ENCODE results near the gene STK31. TPM values are rescaled to one million over a fixed set of nuclear protein-coding genes. Genes with fewer than 3 reads are reported as not detected.

The STK31 gene
- polyA plus RNA-seq (2013): 0.41 TPM

- H3K27ac ChIP-seq (ENCODE audit: insufficient read depth in 1 of 2, low read depth in 1 of 2, low read length in 2 of 2, poor library complexity in 1 of 2, severe bottlenecking in 2 of 2): no peak within 1 kb of the TSS
- no peaks in the 10 kb centered on the region for H3K27me3 ChIP-seq (replicated peaks in 2 of 5; ENCODE audit: control insufficient read depth in 4 of 5, insufficient read depth in 5 of 5, low read length in 4 of 5)
- H3K4me1 ChIP-seq (ENCODE audit: control extremely low read depth in 1 of 4, control insufficient read depth in 4 of 4, insufficient read depth in 4 of 4, low read length in 3 of 4): no peaks in the 10 kb centered on the region
- no peak within 1 kb of the TSS for H3K4me3 ChIP-seq (ENCODE audit: control insufficient read depth in 1 of 7, extremely low read depth in 1 of 7, insufficient read depth in 4 of 7, low read depth in 2 of 7, low read length in 6 of 7)
- peaks cover 0 to 15% (median 5%) of the 10 kb centered on the region in 5 experiments for H3K9me3 ChIP-seq (ENCODE audit: control extremely low read depth in 1 of 5, control insufficient read depth in 4 of 5, insufficient read depth in 2 of 5, low read depth in 1 of 5, low read length in 4 of 5)
- no peak for DNase-seq
- WGBS (ENCODE audit: insufficient coverage): 98% methylated on average over 29 of the region's 33 CpGs
- CTCF ChIA-PET: interaction anchor here (1.0 to 6.9 kb wide), 6 partner anchors 8 to 164 kb away, joined by 4 to 64 read pairs (median 12); no protein-coding TSS in a partner anchor
- H3K36me3 ChIP-seq (ENCODE audit: control insufficient read depth in 4 of 4, insufficient read depth in 4 of 4, low read length in 3 of 4): peaks cover 0 to 8% (median 4%) of the 10 kb centered on the region in 4 experiments
- POLR2A ChIA-PET: no interaction called here
These were observed at the start of gene STK31 for GRCh38 chr7:23710000-23710399. Gene STK31 (plus strand): TSS chr7:23710219. CDS start chr7:23710286, 67 bp downstream.

GRCh38 chr7:23661385-23661784 lies 48.6 kb upstream of the STK31 start:
- POLR2A ChIA-PET: no interaction called here
- DNase-seq: no peak
- Histone ChIP-seq H3K4me3 (ENCODE audit: control insufficient read depth in 1 of 7, extremely low read depth in 1 of 7, insufficient read depth in 4 of 7, low read depth in 2 of 7, low read length in 6 of 7) (no peak overlapping the region), H3K36me3 (ENCODE audit: control insufficient read depth in 4 of 4, insufficient read depth in 4 of 4, low read length in 3 of 4) (no peaks in the 10 kb centered on the region), H3K4me1 (ENCODE audit: control extremely low read depth in 1 of 4, control insufficient read depth in 4 of 4, insufficient read depth in 4 of 4, low read length in 3 of 4) (no peaks in the 10 kb centered on the region), H3K27me3 (replicated peaks in 2 of 5; ENCODE audit: control insufficient read depth in 4 of 5, insufficient read depth in 5 of 5, low read length in 4 of 5) (no peaks in the 10 kb centered on the region), H3K9me3 (ENCODE audit: control extremely low read depth in 1 of 5, control insufficient read depth in 4 of 5, insufficient read depth in 2 of 5, low read depth in 1 of 5, low read length in 4 of 5) (peaks cover 4 to 19% (median 8%) of the 10 kb centered on the region in 5 experiments), H3K27ac (ENCODE audit: insufficient read depth in 1 of 2, low read depth in 1 of 2, low read length in 2 of 2, poor library complexity in 1 of 2, severe bottlenecking in 2 of 2) (no peak overlapping the region)
- WGBS (ENCODE audit: insufficient coverage): no CpG with 5 or more reads among the region's 3 CpGs
- CTCF ChIA-PET: no interaction called here

- Histone ChIP-seq H3K4me3 (ENCODE audit: control insufficient read depth in 1 of 7, extremely low read depth in 1 of 7, insufficient read depth in 4 of 7, low read depth in 2 of 7, low read length in 6 of 7) (no peak overlapping the region), H3K27me3 (replicated peaks in 2 of 5; ENCODE audit: control insufficient read depth in 4 of 5, insufficient read depth in 5 of 5, low read length in 4 of 5) (no peaks in the 10 kb centered on the region), H3K27ac (ENCODE audit: insufficient read depth in 1 of 2, low read depth in 1 of 2, low read length in 2 of 2, poor library complexity in 1 of 2, severe bottlenecking in 2 of 2) (no peak overlapping the region), H3K9me3 (ENCODE audit: control extremely low read depth in 1 of 5, control insufficient read depth in 4 of 5, insufficient read depth in 2 of 5, low read depth in 1 of 5, low read length in 4 of 5) (peaks cover 3 to 18% (median 8%) of the 10 kb centered on the region in 5 experiments), H3K36me3 (ENCODE audit: control insufficient read depth in 4 of 4, insufficient read depth in 4 of 4, low read length in 3 of 4) (no peaks in the 10 kb centered on the region), H3K4me1 (ENCODE audit: control extremely low read depth in 1 of 4, control insufficient read depth in 4 of 4, insufficient read depth in 4 of 4, low read length in 3 of 4) (no peaks in the 10 kb centered on the region)
- no peak for DNase-seq
- WGBS (ENCODE audit: insufficient coverage): 88% methylated on average over 6 of the region's 8 CpGs
- CTCF ChIA-PET: interaction anchor here (0.9 kb wide), 1 partner anchor 8 kb away, joined by 3 read pairs; no protein-coding TSS in a partner anchor
- POLR2A ChIA-PET: no interaction called here
These were observed 47.7 kb upstream of the STK31 start for GRCh38 chr7:23662124-23662983.

GRCh38 chr7:23662984-23663313 lies 47.1 kb upstream of the STK31 start:
- no peak for DNase-seq
- ChIA-PET CTCF (interaction anchor here (0.9 kb wide), 1 partner anchor 8 kb away, joined by 3 read pairs; no protein-coding TSS in a partner anchor), POLR2A (no interaction called here)
- no peak overlapping the region for H3K4me3 ChIP-seq (ENCODE audit: control insufficient read depth in 1 of 7, extremely low read depth in 1 of 7, insufficient read depth in 4 of 7, low read depth in 2 of 7, low read length in 6 of 7)
- peaks cover 2 to 13% (median 7%) of the 10 kb centered on the region in 5 experiments for H3K9me3 ChIP-seq (ENCODE audit: control extremely low read depth in 1 of 5, control insufficient read depth in 4 of 5, insufficient read depth in 2 of 5, low read depth in 1 of 5, low read length in 4 of 5)
- no peak overlapping the region for H3K27ac ChIP-seq (ENCODE audit: insufficient read depth in 1 of 2, low read depth in 1 of 2, low read length in 2 of 2, poor library complexity in 1 of 2, severe bottlenecking in 2 of 2)
- no peaks in the 10 kb centered on the region for H3K27me3 ChIP-seq (replicated peaks in 2 of 5; ENCODE audit: control insufficient read depth in 4 of 5, insufficient read depth in 5 of 5, low read length in 4 of 5)
- H3K4me1 ChIP-seq (ENCODE audit: control extremely low read depth in 1 of 4, control insufficient read depth in 4 of 4, insufficient read depth in 4 of 4, low read length in 3 of 4): no peaks in the 10 kb centered on the region
- no CpG with 5 or more reads among the region's 2 CpGs for WGBS (ENCODE audit: insufficient coverage)
- no peaks in the 10 kb centered on the region for H3K36me3 ChIP-seq (ENCODE audit: control insufficient read depth in 4 of 4, insufficient read depth in 4 of 4, low read length in 3 of 4)

GRCh38 chr7:23664122-23664521 lies 45.9 kb upstream of the STK31 start:
- no peak for DNase-seq
- POLR2A ChIA-PET: no interaction called here
- H3K4me1 ChIP-seq (ENCODE audit: control extremely low read depth in 1 of 4, control insufficient read depth in 4 of 4, insufficient read depth in 4 of 4, low read length in 3 of 4): no peaks in the 10 kb centered on the region
- no peak overlapping the region for H3K4me3 ChIP-seq (ENCODE audit: control insufficient read depth in 1 of 7, extremely low read depth in 1 of 7, insufficient read depth in 4 of 7, low read depth in 2 of 7, low read length in 6 of 7)
- H3K27me3 ChIP-seq (replicated peaks in 2 of 5; ENCODE audit: control insufficient read depth in 4 of 5, insufficient read depth in 5 of 5, low read length in 4 of 5): no peaks in the 10 kb centered on the region
- H3K36me3 ChIP-seq (ENCODE audit: control insufficient read depth in 4 of 4, insufficient read depth in 4 of 4, low read length in 3 of 4): no peaks in the 10 kb centered on the region
- H3K27ac ChIP-seq (ENCODE audit: insufficient read depth in 1 of 2, low read depth in 1 of 2, low read length in 2 of 2, poor library complexity in 1 of 2, severe bottlenecking in 2 of 2): no peak overlapping the region
- peaks cover under 1 to 10% (median 2%) of the 10 kb centered on the region in 5 experiments for H3K9me3 ChIP-seq (ENCODE audit: control extremely low read depth in 1 of 5, control insufficient read depth in 4 of 5, insufficient read depth in 2 of 5, low read depth in 1 of 5, low read length in 4 of 5)
- CTCF ChIA-PET: no interaction called here

- H3K27ac ChIP-seq (ENCODE audit: insufficient read depth in 1 of 2, low read depth in 1 of 2, low read length in 2 of 2, poor library complexity in 1 of 2, severe bottlenecking in 2 of 2): no peak overlapping the region
- CTCF ChIA-PET: interaction anchor here (1.4 kb wide), 1 partner anchor 19 kb away, joined by 3 read pairs; no protein-coding TSS in a partner anchor
- no peak for DNase-seq
- no peaks in the 10 kb centered on the region for H3K27me3 ChIP-seq (replicated peaks in 2 of 5; ENCODE audit: control insufficient read depth in 4 of 5, insufficient read depth in 5 of 5, low read length in 4 of 5)
- no peaks in the 10 kb centered on the region for H3K4me1 ChIP-seq (ENCODE audit: control extremely low read depth in 1 of 4, control insufficient read depth in 4 of 4, insufficient read depth in 4 of 4, low read length in 3 of 4)
- WGBS (ENCODE audit: insufficient coverage): 100% methylated on average over 1 of the region's 3 CpGs
- POLR2A ChIA-PET: no interaction called here
- H3K9me3 ChIP-seq (ENCODE audit: control extremely low read depth in 1 of 5, control insufficient read depth in 4 of 5, insufficient read depth in 2 of 5, low read depth in 1 of 5, low read length in 4 of 5): no peaks in the 10 kb centered on the region
- H3K36me3 ChIP-seq (ENCODE audit: control insufficient read depth in 4 of 4, insufficient read depth in 4 of 4, low read length in 3 of 4): no peaks in the 10 kb centered on the region
- H3K4me3 ChIP-seq (ENCODE audit: control insufficient read depth in 1 of 7, extremely low read depth in 1 of 7, insufficient read depth in 4 of 7, low read depth in 2 of 7, low read length in 6 of 7): no peak overlapping the region
These were observed 38.0 kb upstream of the STK31 start for GRCh38 chr7:23672033-23672432.

GRCh38 chr7:23679898-23680413 lies 30.1 kb upstream of the STK31 start, which contains the start of gene FAM221A:
Gene FAM221A (plus strand): TSS chr7:23680199. CDS start chr7:23680219, 20 bp downstream.
- POLR2A ChIA-PET: no interaction called here
- DNase-seq: peak; percentile 87 to 91 (median 88)
- CTCF ChIA-PET: interaction anchor here (1.0 to 10.2 kb wide), 5 partner anchors 12 to 81 kb away, joined by 3 to 69 read pairs (median 3); no protein-coding TSS in a partner anchor

More at GRCh38 chr7:23679898-23680413, 30.1 kb upstream of the STK31 start, which contains the start of gene FAM221A:
- Histone ChIP-seq H3K4me3 (ENCODE audit: control insufficient read depth in 1 of 7, extremely low read depth in 1 of 7, insufficient read depth in 4 of 7, low read depth in 2 of 7, low read length in 6 of 7) (peak within 1 kb of the TSS; percentile 59 to 92 (median 76)), H3K36me3 (ENCODE audit: control insufficient read depth in 4 of 4, insufficient read depth in 4 of 4, low read length in 3 of 4) (peaks cover 0 to 6% (median under 1%) of the 10 kb centered on the region in 4 experiments), H3K9me3 (ENCODE audit: control extremely low read depth in 1 of 5, control insufficient read depth in 4 of 5, insufficient read depth in 2 of 5, low read depth in 1 of 5, low read length in 4 of 5) (no peaks in the 10 kb centered on the region), H3K4me1 (ENCODE audit: control extremely low read depth in 1 of 4, control insufficient read depth in 4 of 4, insufficient read depth in 4 of 4, low read length in 3 of 4) (peaks cover 0 to 15% (median 6%) of the 10 kb centered on the region in 4 experiments), H3K27ac (ENCODE audit: insufficient read depth in 1 of 2, low read depth in 1 of 2, low read length in 2 of 2, poor library complexity in 1 of 2, severe bottlenecking in 2 of 2) (peak within 1 kb of the TSS in 1 of 2 experiments; percentile 31), H3K27me3 (replicated peaks in 2 of 5; ENCODE audit: control insufficient read depth in 4 of 5, insufficient read depth in 5 of 5, low read length in 4 of 5) (no peaks in the 10 kb centered on the region)
- 0% methylated on average over 36 of the region's 53 CpGs for WGBS (ENCODE audit: insufficient coverage)
